PC-9 (cell line): ENCODE results near the gene LYRM2.

Experiments
- EZH2 ChIP-seq: fragments of 200-600 bp; sonication (generic); IDR thresholded peaks from 2 replicates; pipeline ENCODE4 v1.8.0; 2017; ENCODE audit warnings: antibody characterized with exemption, low read depth
- TF ChIP-seq, protein P1 (sequence below): fragments of 200-600 bp; sonication (generic); conservative IDR thresholded peaks from 2 replicates; pipeline ENCODE4 v1.6.1; 2017; ENCODE audit warnings: mixed run types, antibody characterized with exemption, mild to moderate bottlenecking, moderate library complexity

DNA sequence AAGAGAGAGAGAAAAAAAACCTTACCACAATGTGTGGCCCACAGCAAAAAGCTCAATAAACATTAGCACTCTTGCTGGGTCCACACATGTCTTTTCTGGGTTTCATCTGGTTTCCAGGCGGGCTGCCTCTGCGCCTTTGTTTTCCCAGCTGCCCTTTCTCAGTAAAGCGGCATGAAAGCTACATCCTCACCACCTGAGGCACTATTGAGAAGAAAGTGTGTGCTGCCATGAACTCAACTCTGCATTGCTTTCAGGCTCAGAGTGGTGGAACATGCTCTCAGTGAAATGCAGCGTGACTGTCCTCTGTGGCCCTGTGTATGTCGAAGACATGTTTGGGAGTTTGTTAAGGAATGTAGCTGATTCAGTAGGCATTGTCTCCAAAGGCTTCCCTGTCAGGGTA is 102.3 kb downstream of the LYRM2 start:
- TF ChIP-seq, protein P1, sequence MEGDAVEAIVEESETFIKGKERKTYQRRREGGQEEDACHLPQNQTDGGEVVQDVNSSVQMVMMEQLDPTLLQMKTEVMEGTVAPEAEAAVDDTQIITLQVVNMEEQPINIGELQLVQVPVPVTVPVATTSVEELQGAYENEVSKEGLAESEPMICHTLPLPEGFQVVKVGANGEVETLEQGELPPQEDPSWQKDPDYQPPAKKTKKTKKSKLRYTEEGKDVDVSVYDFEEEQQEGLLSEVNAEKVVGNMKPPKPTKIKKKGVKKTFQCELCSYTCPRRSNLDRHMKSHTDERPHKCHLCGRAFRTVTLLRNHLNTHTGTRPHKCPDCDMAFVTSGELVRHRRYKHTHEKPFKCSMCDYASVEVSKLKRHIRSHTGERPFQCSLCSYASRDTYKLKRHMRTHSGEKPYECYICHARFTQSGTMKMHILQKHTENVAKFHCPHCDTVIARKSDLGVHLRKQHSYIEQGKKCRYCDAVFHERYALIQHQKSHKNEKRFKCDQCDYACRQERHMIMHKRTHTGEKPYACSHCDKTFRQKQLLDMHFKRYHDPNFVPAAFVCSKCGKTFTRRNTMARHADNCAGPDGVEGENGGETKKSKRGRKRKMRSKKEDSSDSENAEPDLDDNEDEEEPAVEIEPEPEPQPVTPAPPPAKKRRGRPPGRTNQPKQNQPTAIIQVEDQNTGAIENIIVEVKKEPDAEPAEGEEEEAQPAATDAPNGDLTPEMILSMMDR: no peak
- no peak for TF ChIP-seq EZH2
